ENCODE data around the gene NOTCH1.

Gene NOTCH1

DNA sequence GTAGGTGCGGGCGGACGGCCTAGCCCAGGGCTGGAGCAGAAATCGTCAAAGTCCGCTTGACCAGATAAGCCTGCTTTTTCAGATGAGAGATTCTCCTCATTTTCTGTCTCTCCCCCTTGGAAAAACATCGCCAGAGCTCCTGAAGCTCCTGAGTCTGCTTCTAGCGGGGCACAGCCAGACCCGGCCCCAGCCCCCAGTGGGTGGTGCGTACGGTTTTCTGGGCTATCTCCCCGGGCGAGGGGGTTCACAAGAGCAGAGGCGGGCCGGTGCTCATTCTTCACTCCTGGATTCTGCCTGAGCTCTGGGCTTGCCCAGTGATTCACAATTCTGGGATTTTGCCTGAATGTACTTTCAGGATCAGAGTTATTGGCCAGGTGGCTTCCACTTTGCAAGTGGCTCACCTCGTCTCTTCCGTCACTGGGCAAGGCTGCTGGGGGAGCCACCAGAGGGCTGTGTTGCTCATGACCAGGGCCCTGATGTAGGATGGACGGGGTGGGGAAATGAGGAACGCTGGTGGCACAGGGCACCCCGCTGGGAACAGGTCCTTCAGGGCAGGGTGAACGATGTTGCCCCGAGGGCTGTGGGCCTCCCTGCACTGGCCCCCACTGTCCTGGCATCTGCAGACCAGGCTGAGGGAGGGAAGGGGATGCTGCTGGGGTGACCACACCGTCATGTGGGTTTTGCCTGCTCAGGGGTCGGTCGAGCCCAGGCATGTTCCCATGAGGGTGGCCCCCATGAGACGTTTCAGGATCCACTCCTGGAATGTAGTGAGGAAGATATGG, 69.3 kb downstream of the NOTCH1 start:
- no peak for FAIRE-seq
- TF ChIP-seq POLR2AphosphoS5 (IDR thresholded peaks at IDR 0.05; ENCODE audit: low read depth, low read length) (no peak), POLR2A (IDR thresholded peaks at IDR 0.05; ENCODE audit: low read depth, low read length) (no peak), TAF1 (IDR thresholded peaks at IDR 0.05; ENCODE audit: borderline replicate concordance, low read depth, low read length) (no peak)
- no peak for DNase-seq (ENCODE audit: insufficient read length)

DNA sequence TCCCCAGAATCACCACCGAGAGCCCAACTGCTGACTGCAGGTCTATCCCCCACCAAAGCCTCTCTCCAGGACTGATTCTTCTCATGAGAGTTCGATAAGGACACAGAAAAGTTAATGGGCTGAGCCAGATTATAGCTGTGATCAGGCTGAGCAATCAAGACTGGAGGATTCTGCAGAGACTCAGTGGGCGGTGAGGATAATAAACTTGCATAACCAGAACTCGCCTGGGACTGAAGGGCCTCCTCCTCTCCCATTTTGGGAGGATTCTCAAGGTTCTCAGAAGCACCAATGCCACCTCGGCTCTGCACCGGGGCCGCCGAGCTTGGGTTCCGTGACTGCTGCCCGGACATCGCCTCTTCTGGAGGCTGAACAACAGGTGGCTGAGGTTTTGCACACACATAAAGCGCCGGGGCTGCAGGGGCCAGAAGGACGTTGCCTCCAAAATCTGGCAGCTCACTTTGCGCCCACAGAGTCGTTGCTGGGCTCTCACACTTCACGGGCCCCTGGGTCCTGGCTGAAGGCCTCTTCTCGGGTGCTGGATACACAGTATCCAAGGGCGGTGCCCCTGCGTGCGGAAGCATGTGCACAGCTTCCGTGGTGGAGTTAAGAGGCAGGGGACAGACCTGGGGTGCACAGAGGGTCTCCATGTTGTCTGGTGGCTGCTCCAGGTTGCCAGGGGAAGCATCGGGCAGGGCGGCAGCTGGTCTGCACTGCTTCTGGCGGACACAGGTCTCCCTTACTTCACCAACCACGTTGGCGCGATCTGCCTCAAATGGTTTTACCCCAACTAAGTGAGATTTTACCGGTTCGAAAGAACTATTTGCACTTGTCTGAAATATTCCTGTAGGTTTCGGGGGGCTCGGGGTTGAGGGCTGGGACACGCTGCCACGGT, 70.6 kb downstream of the NOTCH1 start:
- FAIRE-seq (no peak), DNase-seq (ENCODE audit: insufficient read length) (no peak)
- no peak for TF ChIP-seq POLR2A (IDR thresholded peaks at IDR 0.05; ENCODE audit: low read depth, low read length)
- TF ChIP-seq POLR2AphosphoS5 (IDR thresholded peaks at IDR 0.05; ENCODE audit: low read depth, low read length), result no peak; the same call in 1 of the 2 replicates
- TF ChIP-seq TAF1 (IDR thresholded peaks at IDR 0.05; ENCODE audit: borderline replicate concordance, low read depth, low read length), result no peak

DNA sequence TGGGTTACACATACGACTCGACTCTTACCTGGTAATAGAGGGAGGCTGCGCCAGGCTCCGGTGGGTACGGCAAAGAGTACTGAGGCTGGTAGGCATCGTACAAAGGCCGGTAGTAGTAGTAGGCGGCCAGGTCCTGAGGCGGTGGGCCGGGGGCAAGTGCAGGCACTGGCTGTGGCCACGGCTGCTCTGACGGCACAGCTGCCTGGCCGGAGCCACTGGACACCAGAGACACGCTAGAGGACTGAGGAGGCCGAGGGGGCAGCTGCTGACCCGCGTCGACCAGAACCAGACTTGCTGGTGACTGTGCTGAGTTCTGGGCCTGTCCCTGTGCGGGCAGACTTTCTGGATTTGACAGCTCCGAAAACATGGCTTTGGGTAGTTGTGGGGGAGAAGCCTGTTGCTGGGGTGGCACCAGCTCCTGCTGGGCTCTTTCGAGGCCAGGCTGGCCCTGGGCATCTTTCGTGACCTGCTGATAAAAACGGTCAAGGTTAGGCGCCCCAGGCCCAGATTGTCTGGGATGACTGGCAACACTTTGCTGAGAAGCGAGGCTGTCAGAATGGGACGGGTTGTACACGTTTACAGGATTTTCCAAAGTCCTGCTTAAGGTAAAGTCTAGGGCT, 71.7 kb downstream of the NOTCH1 start:
- DNase-seq (ENCODE audit: insufficient read length) (no peak), FAIRE-seq (no peak)
- TF ChIP-seq POLR2A (IDR thresholded peaks at IDR 0.05; ENCODE audit: low read depth, low read length) (peak; percentile 9; the same call in 1 of the 2 replicates), POLR2AphosphoS5 (IDR thresholded peaks at IDR 0.05; ENCODE audit: low read depth, low read length) (peak; percentile 26), TAF1 (IDR thresholded peaks at IDR 0.05; ENCODE audit: borderline replicate concordance, low read depth, low read length) (no peak)

DNA sequence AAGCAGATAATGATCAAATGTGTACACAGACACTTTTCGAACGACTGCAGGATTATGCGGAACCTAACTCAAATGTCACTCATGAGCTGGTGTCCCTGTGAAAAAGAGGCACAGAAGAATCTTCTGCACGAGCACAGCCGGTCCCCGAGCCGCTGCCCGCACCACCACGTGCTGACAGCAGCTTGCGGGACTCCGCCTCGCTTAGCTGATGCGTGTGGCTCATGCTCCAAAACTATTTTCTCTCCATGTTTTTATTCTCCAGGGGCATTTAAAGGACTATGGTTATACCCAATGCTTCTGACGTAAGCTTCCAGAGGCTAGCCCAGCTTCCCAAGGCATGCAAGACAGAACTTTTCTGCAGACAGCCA, 72.5 kb downstream of the NOTCH1 start:
- TF ChIP-seq POLR2A (IDR thresholded peaks at IDR 0.05; ENCODE audit: low read depth, low read length) (no peak), TAF1 (IDR thresholded peaks at IDR 0.05; ENCODE audit: borderline replicate concordance, low read depth, low read length) (no peak), POLR2AphosphoS5 (IDR thresholded peaks at IDR 0.05; ENCODE audit: low read depth, low read length) (no peak)
- FAIRE-seq (no peak), DNase-seq (ENCODE audit: insufficient read length) (no peak)

DNA sequence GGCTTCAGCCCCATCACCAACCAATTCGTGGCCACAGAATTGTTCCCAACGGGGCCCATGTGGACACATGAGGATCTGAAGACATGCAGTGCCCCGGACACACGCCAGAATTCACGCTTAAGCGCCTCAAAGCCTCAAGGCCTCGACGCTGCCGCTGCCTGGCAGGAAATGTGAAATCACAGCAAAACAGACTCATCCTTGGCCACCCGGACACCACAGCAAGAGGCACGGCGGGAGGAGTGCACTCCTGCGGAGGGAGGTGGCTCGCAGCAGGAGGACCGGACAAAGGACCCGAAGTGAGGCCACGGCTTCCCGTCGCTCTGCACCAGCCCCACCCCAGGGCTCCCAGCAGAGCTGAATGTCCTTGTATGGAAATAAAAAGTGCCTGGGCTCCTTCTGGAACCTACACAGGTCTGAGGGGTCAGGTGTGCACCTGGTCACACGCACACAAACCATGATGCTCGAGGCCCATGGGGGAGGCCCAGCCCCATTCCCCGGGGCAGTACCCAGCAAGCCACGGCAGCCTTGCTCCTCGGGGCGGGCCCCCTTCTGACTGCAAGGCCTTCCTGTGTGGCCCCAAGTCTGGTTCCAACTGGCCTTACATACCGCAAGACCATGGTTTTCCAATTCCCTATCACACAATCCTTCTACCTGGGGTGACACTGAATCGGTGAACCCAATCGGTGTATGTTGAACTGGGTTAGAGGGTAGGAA, 73.1 kb downstream of the NOTCH1 start:
- TF ChIP-seq POLR2A (IDR thresholded peaks at IDR 0.05; ENCODE audit: low read depth, low read length) (no peak), TAF1 (IDR thresholded peaks at IDR 0.05; ENCODE audit: borderline replicate concordance, low read depth, low read length) (no peak), POLR2AphosphoS5 (IDR thresholded peaks at IDR 0.05; ENCODE audit: low read depth, low read length) (no peak)
- FAIRE-seq, result no peak
- DNase-seq (ENCODE audit: insufficient read length), result no peak

DNA sequence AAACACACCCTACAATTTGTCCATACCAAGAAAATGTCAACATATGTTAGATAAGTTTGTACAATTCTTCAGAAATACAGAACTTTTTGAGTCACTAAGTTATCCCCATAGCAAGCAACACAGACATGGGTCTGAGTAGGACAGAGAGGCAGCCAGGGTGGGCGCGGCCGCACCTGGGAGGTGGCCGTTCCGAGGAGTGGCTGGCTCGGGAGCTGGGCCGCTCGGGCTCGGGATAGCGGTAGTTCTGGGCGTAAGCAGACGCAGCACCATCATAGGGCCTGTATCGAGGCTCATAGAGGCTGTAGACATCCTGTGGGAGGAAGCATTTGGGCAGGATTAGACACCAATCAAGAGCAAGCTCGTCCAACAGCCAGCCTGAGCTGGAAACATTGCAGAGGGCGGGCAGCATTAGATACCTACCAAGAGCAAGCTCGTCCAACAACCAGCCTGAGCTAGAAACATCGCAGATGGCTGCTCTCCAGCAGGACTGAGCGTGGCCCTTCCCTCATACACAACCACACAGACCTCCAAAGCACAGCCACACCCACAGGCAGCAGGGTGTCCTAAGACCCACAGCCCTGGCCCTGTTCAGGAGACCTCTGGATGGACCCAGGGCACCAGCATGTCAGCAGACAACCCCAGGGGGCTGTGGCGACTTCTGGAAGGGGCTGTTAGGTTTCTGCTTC, 73.9 kb downstream of the NOTCH1 start:
- FAIRE-seq (no peak), DNase-seq (ENCODE audit: insufficient read length) (no peak)
- TF ChIP-seq POLR2AphosphoS5 (IDR thresholded peaks at IDR 0.05; ENCODE audit: low read depth, low read length) (no peak), TAF1 (IDR thresholded peaks at IDR 0.05; ENCODE audit: borderline replicate concordance, low read depth, low read length) (no peak), POLR2A (IDR thresholded peaks at IDR 0.05; ENCODE audit: low read depth, low read length) (no peak)

DNA sequence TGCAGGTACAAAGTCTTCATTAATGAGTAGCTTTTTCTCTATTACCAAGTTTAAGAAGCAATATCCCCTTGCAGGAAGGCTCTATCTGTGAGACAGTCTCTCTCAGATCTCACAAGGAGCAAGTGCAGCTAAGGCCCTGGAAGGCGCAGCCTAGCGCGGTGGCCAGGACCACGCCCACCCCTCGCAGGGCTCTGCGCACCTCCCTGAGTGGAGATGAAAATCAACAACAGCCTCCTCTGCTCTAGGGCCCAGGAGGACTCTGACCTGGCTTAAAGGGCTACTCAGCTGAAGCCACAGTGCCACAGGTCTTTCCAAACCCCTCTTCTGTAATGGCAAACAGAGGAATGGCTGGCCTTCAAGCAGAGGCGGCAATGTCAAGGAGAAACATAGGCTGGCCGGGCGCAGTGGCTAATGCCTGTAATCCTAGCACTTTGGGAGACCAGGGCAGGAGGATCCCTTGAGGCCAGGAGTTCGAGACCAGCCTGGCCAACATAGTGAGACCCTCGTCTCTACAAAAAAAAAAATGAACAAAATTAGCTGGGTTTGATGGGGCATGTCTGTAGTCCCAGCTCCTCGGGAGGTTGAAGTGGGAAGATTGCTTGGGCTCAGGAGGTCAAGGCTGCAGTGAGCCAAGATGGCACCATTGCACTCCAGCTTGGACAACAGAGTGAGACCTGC, 74.9 kb downstream of the NOTCH1 start:
- TF ChIP-seq POLR2AphosphoS5 (IDR thresholded peaks at IDR 0.05; ENCODE audit: low read depth, low read length) (no peak), POLR2A (IDR thresholded peaks at IDR 0.05; ENCODE audit: low read depth, low read length) (no peak), TAF1 (IDR thresholded peaks at IDR 0.05; ENCODE audit: borderline replicate concordance, low read depth, low read length) (no peak)
- FAIRE-seq (no peak), DNase-seq (ENCODE audit: insufficient read length) (no peak)

DNA sequence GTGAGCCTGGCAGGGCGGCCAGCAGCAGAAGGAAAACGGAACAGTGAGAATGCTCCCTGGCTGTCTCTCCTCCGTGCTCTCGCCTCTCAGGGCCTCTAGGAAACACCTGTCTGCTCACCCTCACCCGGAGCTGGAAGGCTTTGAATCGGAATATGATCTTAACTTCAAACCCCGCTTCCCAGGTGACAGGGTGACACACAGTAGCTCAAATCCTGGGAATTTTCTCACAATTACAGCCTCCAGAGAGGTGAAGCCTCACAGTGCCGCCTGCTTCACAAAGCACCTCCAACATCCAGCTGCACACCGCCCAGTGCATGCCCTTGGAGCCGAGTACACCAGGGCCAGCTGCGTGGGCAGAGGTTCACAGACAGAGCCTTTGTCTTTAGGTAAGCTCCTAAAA, 75.5 kb downstream of the NOTCH1 start:
- TF ChIP-seq TAF1 (IDR thresholded peaks at IDR 0.05; ENCODE audit: borderline replicate concordance, low read depth, low read length) (no peak), POLR2AphosphoS5 (IDR thresholded peaks at IDR 0.05; ENCODE audit: low read depth, low read length) (no peak), POLR2A (IDR thresholded peaks at IDR 0.05; ENCODE audit: low read depth, low read length) (no peak)
- DNase-seq (ENCODE audit: insufficient read length), result no peak
- no peak for FAIRE-seq

DNA sequence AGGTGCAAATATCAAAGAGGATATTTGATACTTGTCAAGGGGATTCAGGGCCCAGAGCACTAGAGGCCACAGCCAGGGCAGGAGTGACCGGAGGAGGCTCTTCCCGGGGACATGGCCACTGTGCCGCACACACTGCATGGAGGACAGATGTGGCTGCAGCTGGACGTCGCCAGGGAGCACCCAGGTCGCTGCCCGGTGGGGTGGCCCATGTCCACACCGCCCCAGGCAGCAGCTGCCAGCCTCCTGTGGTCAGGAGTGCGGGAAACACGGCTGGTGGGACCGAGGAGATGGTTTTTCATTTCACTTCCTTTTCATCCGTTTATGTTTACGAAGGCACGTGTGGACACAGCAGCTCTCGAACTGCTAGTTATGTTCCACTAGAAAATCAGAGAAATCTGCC, 78.1 kb downstream of the NOTCH1 start:
- TF ChIP-seq POLR2AphosphoS5 (IDR thresholded peaks at IDR 0.05; ENCODE audit: low read depth, low read length), result no peak
- no peak for TF ChIP-seq POLR2A (IDR thresholded peaks at IDR 0.05; ENCODE audit: low read depth, low read length)
- no peak for TF ChIP-seq TAF1 (IDR thresholded peaks at IDR 0.05; ENCODE audit: borderline replicate concordance, low read depth, low read length)
- FAIRE-seq (no peak), DNase-seq (ENCODE audit: insufficient read length) (no peak)

DNA sequence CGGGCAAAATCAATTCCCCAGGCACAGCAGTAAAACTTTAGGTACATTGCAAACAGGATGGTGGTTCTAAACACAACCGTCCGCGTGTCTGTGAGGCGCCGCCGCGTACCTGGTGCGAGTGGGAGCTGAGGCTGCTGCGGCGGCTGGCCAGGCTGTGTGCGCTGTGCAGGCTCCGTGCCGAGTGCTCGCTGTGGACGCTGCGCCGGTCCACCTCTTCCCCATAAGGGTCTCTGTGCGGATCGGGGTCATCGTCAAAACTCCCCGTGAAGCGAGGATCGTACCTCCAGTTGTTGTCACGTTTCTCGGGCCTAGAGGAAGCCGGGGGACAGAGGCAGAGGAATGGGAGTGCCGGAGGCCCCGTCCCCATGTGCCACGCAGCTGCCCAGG, 79.7 kb downstream of the NOTCH1 start:
- TF ChIP-seq POLR2A (IDR thresholded peaks at IDR 0.05; ENCODE audit: low read depth, low read length), result no peak
- TF ChIP-seq TAF1 (IDR thresholded peaks at IDR 0.05; ENCODE audit: borderline replicate concordance, low read depth, low read length), result no peak
- TF ChIP-seq POLR2AphosphoS5 (IDR thresholded peaks at IDR 0.05; ENCODE audit: low read depth, low read length), result no peak
- DNase-seq (ENCODE audit: insufficient read length) (no peak), FAIRE-seq (no peak)

Measured in GM12892 (cell line).